Transverse colon (tissue), 4 donors: ENCODE results near the gene ANKRD50. TPM values are rescaled to one million over a fixed set of nuclear protein-coding genes. Genes with fewer than 3 reads are reported as not detected.

Experiments used
- DNase-seq: peaks from one replicate; pipeline ENCODE4 v3.0.0-alpha.2; 2019
- H3K27ac ChIP-seq, 4 donors: fragments of 200-600 bp; sonication (generic); 2 replicates each; pipeline ENCODE4 v1.5.1; 2016 to 2018; ENCODE audit warnings: inconsistent platforms in 4 of 4
- H3K27me3 ChIP-seq: fragments of 200-600 bp; sonication (generic); 2 replicates; pipeline ENCODE4 v1.5.1; 2017; ENCODE audit warnings: inconsistent platforms
- H3K36me3 ChIP-seq, 4 donors: fragments of 200-600 bp; sonication (generic); 2 replicates each; pipeline ENCODE4 v1.5.1; 2017 to 2019; ENCODE audit warnings: inconsistent platforms in 4 of 4
- H3K4me1 ChIP-seq, 4 donors: fragments of 200-600 bp; sonication (generic); 2 replicates each; pipeline ENCODE4 v1.5.1; 2017 to 2020; ENCODE audit warnings: inconsistent platforms in 4 of 4
- H3K4me3 ChIP-seq, 4 donors: fragments of 200-600 bp; sonication (generic); 1 replicate in 1 of 4; 2 replicates in 3 of 4; pipeline versions ENCODE4 v1.5.1 to v1.6.1; 2017 to 2019; ENCODE audit warnings: inconsistent platforms in 4 of 4
- H3K9me3 ChIP-seq, 2 donors: fragments of 200-600 bp; sonication (generic); 2 replicates each; pipeline ENCODE4 v1.5.1; 2017 to 2019; ENCODE audit warnings: inconsistent platforms in 2 of 2
- EP300 ChIP-seq: sonication (generic); formaldehyde crosslinking; IDR thresholded peaks from one replicate; pipeline ENCODE4 v1.6.1; 2017; ENCODE audit warnings: antibody characterized with exemption, low read depth
- POLR2A ChIP-seq: fragments of 450-650 bp; IDR thresholded peaks from one replicate; pipeline ENCODE4 v1.6.1; 2016; ENCODE audit warnings: antibody characterized with exemption, mild to moderate bottlenecking, moderate library complexity
- POLR2AphosphoS5 ChIP-seq, 3 donors: sonication (generic); formaldehyde crosslinking; IDR thresholded peaks; one replicate each; pipeline ENCODE4 v1.6.1; 2016; ENCODE audit warnings: antibody characterized with exemption in 3 of 3
- WGBS, 2 donors: methylation state at CpG; one replicate each; pipeline ENCODE4 v1.1.5; 2018; ENCODE audit warnings: low coverage in 1 of 2; 5-methylcytosine and 5-hydroxymethylcytosine counted together
- in situ Hi-C, 4 donors: fragments of 200-750 bp; cut with MboI; loops; one replicate each; pipeline versions ENCODE4 v1.15.0 to v1.15.1; 2017; ENCODE audit warnings: low sequenced_read_pairs in 3 of 4, low pct_ligation_motif_present in 1 of 4, low pct_unique_long_range_greater_than_20kb in 1 of 4
- intact Hi-C: fragments of 100-400 bp; cut with DNase I; formaldehyde crosslinking; loops from one replicate; pipeline ENCODE4 v1.15.1; 2023; ENCODE audit warnings: low total_unique reads
- total RNA-seq, 4 donors: library from RNA; depleted of rRNA; stranded (reverse); fragments of >200 nt; gene quantifications; one replicate each; pipeline ENCODE4 v1.1.0, GENCODE V29; 2016
- TF ChIP-seq, protein P1 (sequence below), 5 experiments: fragments of 200-600 bp in 3 of 5; fragments of 450-650 bp in 2 of 5; sonication (generic) in 3 of 5; IDR thresholded peaks; 1 replicate in 2 of 5; 2 replicates in 3 of 5; pipeline ENCODE4 v1.5.1; 2016 to 2017; ENCODE audit warnings: antibody characterized with exemption in 5 of 5, inconsistent platforms in 3 of 5, mild to moderate bottlenecking in 2 of 5, moderate library complexity in 1 of 5

ANKRD50 gene
- total RNA-seq, 4 donors from 2014 or later: 11.9 to 31.8 (median 13.9) TPM

- Histone ChIP-seq H3K9me3 (no peaks in the 10 kb centered on the region), H3K36me3 (no peaks in the 10 kb centered on the region), H3K27ac (no peak overlapping the region), H3K4me3 (no peak overlapping the region), H3K27me3 (no peaks in the 10 kb centered on the region), H3K4me1 (no peaks in the 10 kb centered on the region)
- in situ Hi-C loops (no loop called here), intact Hi-C loops (no loop called here)
- no peak for DNase-seq
- whole genome bisulfite sequencing, 2 donors: 82 to 90% methylated on average over 1 of the region's 1 CpG
- TF ChIP-seq POLR2AphosphoS5 (IDR thresholded peaks at IDR 0.05) (no peak), EP300 (no peak), POLR2A (no peak)
- TF ChIP-seq, protein P1, sequence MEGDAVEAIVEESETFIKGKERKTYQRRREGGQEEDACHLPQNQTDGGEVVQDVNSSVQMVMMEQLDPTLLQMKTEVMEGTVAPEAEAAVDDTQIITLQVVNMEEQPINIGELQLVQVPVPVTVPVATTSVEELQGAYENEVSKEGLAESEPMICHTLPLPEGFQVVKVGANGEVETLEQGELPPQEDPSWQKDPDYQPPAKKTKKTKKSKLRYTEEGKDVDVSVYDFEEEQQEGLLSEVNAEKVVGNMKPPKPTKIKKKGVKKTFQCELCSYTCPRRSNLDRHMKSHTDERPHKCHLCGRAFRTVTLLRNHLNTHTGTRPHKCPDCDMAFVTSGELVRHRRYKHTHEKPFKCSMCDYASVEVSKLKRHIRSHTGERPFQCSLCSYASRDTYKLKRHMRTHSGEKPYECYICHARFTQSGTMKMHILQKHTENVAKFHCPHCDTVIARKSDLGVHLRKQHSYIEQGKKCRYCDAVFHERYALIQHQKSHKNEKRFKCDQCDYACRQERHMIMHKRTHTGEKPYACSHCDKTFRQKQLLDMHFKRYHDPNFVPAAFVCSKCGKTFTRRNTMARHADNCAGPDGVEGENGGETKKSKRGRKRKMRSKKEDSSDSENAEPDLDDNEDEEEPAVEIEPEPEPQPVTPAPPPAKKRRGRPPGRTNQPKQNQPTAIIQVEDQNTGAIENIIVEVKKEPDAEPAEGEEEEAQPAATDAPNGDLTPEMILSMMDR (IDR thresholded peaks at IDR 0.05): no peak
These were observed 28.0 kb upstream of the ANKRD50 start for GRCh38 chr4:124740501-124740900.

DNA sequence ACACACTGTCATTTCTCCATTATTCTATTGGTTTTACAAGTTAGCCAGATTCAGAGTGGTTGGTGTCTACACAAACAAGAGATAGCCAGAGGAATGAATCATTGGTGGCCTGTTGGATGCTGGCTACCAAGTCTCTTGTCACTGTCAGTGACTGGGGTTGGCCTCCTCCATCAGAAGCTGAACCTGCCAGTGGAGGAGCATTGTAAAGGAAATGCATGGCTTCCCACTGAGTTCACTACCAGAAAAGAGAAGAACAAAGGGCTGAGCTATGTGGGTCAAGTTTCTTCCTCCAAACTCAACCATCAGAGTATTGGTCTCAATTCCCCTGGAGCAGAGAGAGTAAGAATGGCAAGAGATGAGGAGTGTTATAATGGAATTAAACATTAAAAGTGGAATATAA is 26.5 kb upstream of the ANKRD50 start:
- DNase-seq: no peak

DNA sequence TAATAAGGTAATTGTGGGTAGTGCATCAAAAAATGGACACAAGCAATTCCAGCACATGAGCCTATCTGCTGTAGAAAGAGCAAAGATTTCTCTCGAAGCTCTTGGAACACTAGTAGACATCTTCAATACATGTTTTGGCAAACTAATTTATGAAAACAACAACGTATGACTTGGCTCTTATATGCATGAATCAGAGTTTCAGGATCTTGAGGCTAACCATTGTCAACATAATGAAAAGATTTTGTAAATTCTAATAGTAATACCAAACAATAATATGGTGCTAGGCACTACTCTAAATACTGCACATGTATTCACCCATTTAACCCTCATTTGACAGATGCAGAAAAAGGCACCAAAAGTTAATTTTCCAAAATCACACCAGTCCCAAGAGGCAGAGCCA is 25.1 kb upstream of the ANKRD50 start:
- Histone ChIP-seq H3K36me3 (no peaks in the 10 kb centered on the region), H3K4me1 (no peaks in the 10 kb centered on the region), H3K27me3 (no peaks in the 10 kb centered on the region), H3K9me3 (no peaks in the 10 kb centered on the region), H3K4me3 (no peak overlapping the region), H3K27ac (no peak overlapping the region)
- 63 to 72% methylated on average over 2 of the region's 2 CpGs for WGBS, 2 donors
- TF ChIP-seq POLR2A (no peak), POLR2AphosphoS5 (IDR thresholded peaks at IDR 0.05) (no peak)
- TF ChIP-seq, protein P1 (IDR thresholded peaks at IDR 0.05): no peak
- in situ Hi-C loops (no loop called here), intact Hi-C loops (no loop called here)
- no peak for DNase-seq

More for the DNA sequence above, 26.5 kb upstream of the ANKRD50 start:
- Histone ChIP-seq H3K4me3 (no peak overlapping the region), H3K27ac (no peak overlapping the region), H3K4me1 (no peaks in the 10 kb centered on the region), H3K9me3 (no peaks in the 10 kb centered on the region), H3K36me3 (no peaks in the 10 kb centered on the region), H3K27me3 (no peaks in the 10 kb centered on the region)
- in situ Hi-C loops: no loop called here
- intact Hi-C loops: no loop called here
- TF ChIP-seq EP300 (no peak), POLR2A (no peak), POLR2AphosphoS5 (IDR thresholded peaks at IDR 0.05) (no peak)
- TF ChIP-seq, protein P1 (IDR thresholded peaks at IDR 0.05): no peak

GRCh38 chr4:124736526-124736925 is 24.0 kb upstream of the ANKRD50 start:
- no peaks in the 10 kb centered on the region for H3K9me3 ChIP-seq
- no peaks in the 10 kb centered on the region for H3K4me1 ChIP-seq
- no peaks in the 10 kb centered on the region for H3K36me3 ChIP-seq
- TF ChIP-seq, protein P1 (IDR thresholded peaks at IDR 0.05): no peak
- TF ChIP-seq POLR2AphosphoS5 (IDR thresholded peaks at IDR 0.05): no peak
- no peak for TF ChIP-seq POLR2A
- intact Hi-C loops: no loop called here
- in situ Hi-C loops: no loop called here
- no peak overlapping the region for H3K4me3 ChIP-seq
- no peak overlapping the region for H3K27ac ChIP-seq
- no peak for DNase-seq
- WGBS, 2 donors: 60 to 71% methylated on average over 1 of the region's 1 CpG
- H3K27me3 ChIP-seq: no peaks in the 10 kb centered on the region
